OCI-LY7 (cell line): Measurements from ENCODE around the gene HP1BP3. TPM values are rescaled to one million over a fixed set of nuclear protein-coding genes. Genes with fewer than 3 reads are reported as not detected.

ENCODE experiments used
- Bru-seq: library from RNA; stranded (reverse); fragments of 400-500 nt; gene quantifications from one replicate; lab custom pipeline; 2021; lab: Mats Ljungman, UMichigan
- BruChase-seq, 2 experiments: library from RNA; stranded (reverse); fragments of 400-500 nt; gene quantifications; one replicate each; lab custom pipeline; 2021; lab: Mats Ljungman, UMichigan
- BruUV-seq: library from RNA; stranded (reverse); fragments of 400-500 nt; replicated peaks from 2 replicates; lab custom pipeline; 2021; lab: Mats Ljungman, UMichigan
- CTCF ChIA-PET: fragments of 300-600 bp; sonication (Branson Sonifier 250); formaldehyde crosslinking; loops from one replicate; lab custom pipeline; 2022; ENCODE audit warnings: antibody characterized with exemption; ENCODE audit not compliant: unreplicated experiment; lab: Charles Lee
- POLR2A ChIA-PET: fragments of 300-600 bp; sonication (Branson Sonifier 250); formaldehyde crosslinking; loops from one replicate; lab custom pipeline; 2022; ENCODE audit warnings: antibody characterized with exemption; lab: Charles Lee
- DNase-seq: peaks from one replicate; pipeline ENCODE4 v3.0.0-alpha.2; 2015; ENCODE audit warnings: low spot score
- H2AFZ ChIP-seq: fragments of 200-600 bp; sonication (generic), shearing (Covaris generic); 2 replicates; pipeline ENCODE4 v1.6.1; 2014; ENCODE audit warnings: mild to moderate bottlenecking, antibody characterized with exemption, low read length, moderate library complexity
- H3K27ac ChIP-seq: fragments of 200-600 bp; sonication (generic); 2 replicates; pipeline ENCODE4 v1.5.1; 2014; ENCODE audit warnings: mixed run types, low read depth, mild to moderate bottlenecking, moderate library complexity, low read length, inconsistent platforms; ENCODE audit not compliant: poor library complexity, severe bottlenecking
- H3K36me3 ChIP-seq: fragments of 200-600 bp; sonication (generic); 2 replicates; pipeline ENCODE4 v1.6.1; 2014; ENCODE audit warnings: mild to moderate bottlenecking, antibody characterized with exemption, low read length, moderate library complexity, mixed read lengths; ENCODE audit not compliant: insufficient read depth
- H3K4me1 ChIP-seq: fragments of 200-600 bp; sonication (generic); 2 replicates; pipeline ENCODE4 v1.5.1; 2014; ENCODE audit warnings: mild to moderate bottlenecking, low read length; ENCODE audit not compliant: insufficient read depth, poor library complexity, severe bottlenecking
- H3K4me2 ChIP-seq: fragments of 200-600 bp; sonication (generic); 2 replicates; pipeline ENCODE4 v1.6.1; 2014; ENCODE audit warnings: mild to moderate bottlenecking, low read length
- H3K4me3 ChIP-seq: fragments of 200-600 bp; sonication (generic); 2 replicates; pipeline ENCODE4 v1.5.1; 2014; ENCODE audit warnings: mild to moderate bottlenecking, low read depth, low read length; ENCODE audit not compliant: poor library complexity, severe bottlenecking
- H3K79me2 ChIP-seq: fragments of 200-600 bp; sonication (generic); 2 replicates; pipeline ENCODE4 v1.6.1; 2016; ENCODE audit warnings: low read depth, mild to moderate bottlenecking, low read length, moderate library complexity, mixed read lengths; ENCODE audit not compliant: insufficient read depth
- H3K9me2 ChIP-seq: fragments of 200-600 bp; sonication (generic); 2 replicates; pipeline ENCODE4 v1.6.1; 2016; ENCODE audit warnings: mild to moderate bottlenecking, low read length, mixed read lengths; ENCODE audit not compliant: insufficient read depth
- H3K9me3 ChIP-seq: fragments of 200-600 bp; sonication (generic); 2 replicates; pipeline ENCODE4 v1.6.1; 2014; ENCODE audit warnings: mild to moderate bottlenecking, mixed run types, low read length, mixed read lengths
- H4K20me1 ChIP-seq: fragments of 200-600 bp; sonication (generic); 2 replicates; pipeline ENCODE4 v1.6.1; 2014; ENCODE audit warnings: mild to moderate bottlenecking, antibody characterized with exemption, low read length, moderate library complexity, mixed read lengths; ENCODE audit not compliant: insufficient read depth
- CTCF ChIP-seq: fragments of 200-600 bp; sonication (generic); conservative IDR thresholded peaks from 2 replicates; pipeline ENCODE4 v1.5.1; 2014; ENCODE audit warnings: mild to moderate bottlenecking, antibody characterized with exemption, low read length, moderate library complexity, mixed read lengths
- EZH2phosphoT487 ChIP-seq: fragments of 200-600 bp; sonication (generic); IDR thresholded peaks from 2 replicates; pipeline ENCODE4 v1.6.1; 2018; ENCODE audit warnings: low read depth, borderline replicate concordance, mild to moderate bottlenecking, mixed run types, antibody characterized with exemption, low read length, moderate library complexity, mixed read lengths
- intact Hi-C: fragments of 100-400 bp; cut with micrococcal nuclease; formaldehyde crosslinking; loops from one replicate; pipeline ENCODE4 v1.10.0; 2022; ENCODE audit not compliant: unreplicated experiment
- long read RNA-seq: library from polyadenylated mRNA; stranded (forward); transcript quantifications from one replicate; pipeline ENCODE4 v2.0.0, GENCODE V29; 2022
- total RNA-seq, 2 experiments: library from RNA; depleted of rRNA in 1 of 2; stranded (reverse); fragments of >200 nt in 1 of 2; shearing (Covaris generic) in 1 of 2; gene quantifications; 2 replicates each; pipeline ENCODE4 v1.2.3, GENCODE V29; 2014 to 2022

HP1BP3 gene, protein sequence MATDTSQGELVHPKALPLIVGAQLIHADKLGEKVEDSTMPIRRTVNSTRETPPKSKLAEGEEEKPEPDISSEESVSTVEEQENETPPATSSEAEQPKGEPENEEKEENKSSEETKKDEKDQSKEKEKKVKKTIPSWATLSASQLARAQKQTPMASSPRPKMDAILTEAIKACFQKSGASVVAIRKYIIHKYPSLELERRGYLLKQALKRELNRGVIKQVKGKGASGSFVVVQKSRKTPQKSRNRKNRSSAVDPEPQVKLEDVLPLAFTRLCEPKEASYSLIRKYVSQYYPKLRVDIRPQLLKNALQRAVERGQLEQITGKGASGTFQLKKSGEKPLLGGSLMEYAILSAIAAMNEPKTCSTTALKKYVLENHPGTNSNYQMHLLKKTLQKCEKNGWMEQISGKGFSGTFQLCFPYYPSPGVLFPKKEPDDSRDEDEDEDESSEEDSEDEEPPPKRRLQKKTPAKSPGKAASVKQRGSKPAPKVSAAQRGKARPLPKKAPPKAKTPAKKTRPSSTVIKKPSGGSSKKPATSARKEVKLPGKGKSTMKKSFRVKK
- total RNA-seq (2014; rRNA removed; shearing (Covaris generic)) (295 and 423 TPM in 2 replicates), total RNA-seq (2022) (288 and 341 TPM in 2 replicates), Bru-seq, nascent RNA (percentile 95 among the genes with signal in this experiment), BruChase-seq, experiment 1, labeled RNA remaining after a 6-hour chase (percentile 98 among the genes with signal in this experiment), BruChase-seq, experiment 2, labeled RNA remaining after a 2-hour chase (percentile 98 among the genes with signal in this experiment)
- long read RNA-seq, full-length matches to known transcripts, result 29 of 431 reads
- long read RNA-seq, partial matches to known transcripts, result 54 of 431 reads
- long read RNA-seq, other reads (novel, unspliced or antisense), result 348 of 431 reads

DNA sequence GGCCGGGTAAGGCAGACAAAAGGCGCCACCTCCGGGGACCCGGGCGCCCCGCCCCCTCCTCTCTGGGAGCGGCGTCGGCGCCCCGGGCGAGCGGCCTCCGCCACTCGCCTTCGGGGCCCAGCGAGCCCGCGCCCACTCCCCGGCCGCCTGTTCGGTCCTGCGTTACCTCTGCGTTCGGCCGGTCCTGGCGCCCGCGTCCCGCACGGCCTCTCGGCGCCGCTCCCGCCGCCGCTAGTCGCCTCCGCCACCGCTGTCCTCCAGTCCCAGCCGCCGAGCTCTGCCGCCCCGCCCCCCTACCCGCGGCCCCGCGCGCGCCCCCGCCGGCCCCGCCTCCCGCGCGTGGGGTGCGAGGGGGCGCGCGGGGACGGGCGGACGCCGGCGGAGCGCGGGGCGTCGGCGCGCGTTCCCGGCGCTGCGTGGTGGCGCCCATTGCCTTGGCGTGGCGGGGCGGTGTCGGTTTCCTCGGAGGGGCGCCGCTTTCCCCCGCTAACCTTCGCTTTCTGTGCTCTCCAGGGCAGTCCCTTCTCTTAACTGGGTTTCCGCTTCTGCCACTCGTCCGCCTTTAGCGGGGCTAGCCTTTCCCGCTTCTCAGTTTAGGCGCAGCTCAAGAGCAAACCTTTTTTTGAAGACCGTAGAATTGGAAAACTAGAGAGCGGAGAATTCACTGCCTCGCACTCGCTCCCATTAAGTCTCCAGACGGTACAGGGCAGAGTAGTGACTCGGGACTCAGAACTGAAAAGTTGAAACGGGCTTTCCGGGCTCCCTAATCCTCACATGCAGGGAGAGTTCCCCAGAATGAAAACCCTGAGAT, at the start of gene HP1BP3:
Gene HP1BP3, minus strand, starts transcription at position 279 of the 811 bp plus-strand sequence. CDS start 6,867 bp downstream, outside the sequence.
- peak; percentile 82 for DNase-seq
- ChIA-PET CTCF (interaction anchor here (0.9 kb wide), 1 partner anchor 407 kb away, joined by 3 read pairs; no protein-coding TSS in a partner anchor), POLR2A (interaction anchor here (0.6 to 1.1 kb wide), 7 partner anchors 13 to 1694 kb away, joined by 3 to 4 read pairs (median 3); no protein-coding TSS in a partner anchor)
- Histone ChIP-seq H3K36me3 (peaks cover 33% of the 10 kb centered on the region), H3K79me2 (peaks cover 41% of the 10 kb centered on the region), H4K20me1 (peaks cover 24% of the 10 kb centered on the region), H3K27ac (peak within 1 kb of the TSS; percentile 82), H3K4me3 (peak within 1 kb of the TSS; percentile 91), H3K9me3 (no peaks in the 10 kb centered on the region), H3K4me1 (peaks cover 26% of the 10 kb centered on the region), H2AFZ (peak within 1 kb of the TSS; percentile 96), H3K4me2 (peak within 1 kb of the TSS; percentile 92), H3K9me2 (no peaks in the 10 kb centered on the region)
- intact Hi-C loops, result loop anchor here (10.0 kb wide), 1 partner anchor 408 kb away; no protein-coding TSS in a partner anchor
- TSS peak; percentile 93 for BruUV-seq
- TF ChIP-seq CTCF (no peak), EZH2phosphoT487 (no peak)

- H3K4me3 ChIP-seq, result no peak overlapping the region
- no peak overlapping the region for H2AFZ ChIP-seq
- BruUV-seq, result no TSS peak
- ChIA-PET POLR2A (no interaction called here), CTCF (no interaction called here)
- no peak for TF ChIP-seq EZH2phosphoT487
- no peak for TF ChIP-seq CTCF
- H3K27ac ChIP-seq, result no peak overlapping the region
- H3K4me1 ChIP-seq, result no peaks in the 10 kb centered on the region
- no peaks in the 10 kb centered on the region for H3K9me2 ChIP-seq
- intact Hi-C loops, result no loop called here
- peaks cover 30% of the 10 kb centered on the region for H3K36me3 ChIP-seq
- H3K4me2 ChIP-seq, result no peak overlapping the region
- H3K9me3 ChIP-seq, result no peaks in the 10 kb centered on the region
- no peaks in the 10 kb centered on the region for H3K79me2 ChIP-seq
- H4K20me1 ChIP-seq, result no peaks in the 10 kb centered on the region
- DNase-seq, result no peak
Observed at GRCh38 chr1:20836230-20836629, 49.1 kb upstream of the HP1BP3 start.
